ENCODE results near the gene NEK7. TPM values are rescaled to one million over a fixed set of nuclear protein-coding genes. Genes with fewer than 3 reads are reported as not detected.
"Not testable (repeated sequence)": the region's sequence is repeated elsewhere in the genome, so short reads cannot be mapped to it uniquely, and the experiment has no call there.

Gene NEK7
- total RNA-seq, 3 donors from 2014 or later: 82.3 to 187 (median 105) TPM

DNA sequence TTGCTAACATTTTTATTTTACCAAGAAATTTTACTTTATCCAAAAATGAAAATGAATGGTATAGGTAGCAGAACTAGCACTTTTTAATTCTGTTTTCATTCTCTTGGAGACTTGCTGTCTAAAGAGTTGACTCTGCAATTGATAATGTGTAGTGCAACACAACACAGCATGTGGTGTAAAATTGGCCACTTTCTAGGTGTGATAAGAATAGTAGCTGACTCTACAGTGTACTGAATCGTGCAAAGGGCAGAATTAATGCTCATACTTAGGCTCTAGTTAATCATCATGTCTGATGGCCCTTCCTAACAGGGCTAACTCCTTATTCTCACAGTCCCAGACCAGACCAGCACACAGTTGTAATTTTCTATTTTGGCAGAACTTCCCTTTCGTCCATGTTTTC is 140.5 kb downstream of the NEK7 start:
- no peaks in the 10 kb centered on the region for H3K9me3 ChIP-seq
- no peak for DNase-seq (ENCODE audit: low spot score in 2 of 2)
- TF ChIP-seq, protein P1, sequence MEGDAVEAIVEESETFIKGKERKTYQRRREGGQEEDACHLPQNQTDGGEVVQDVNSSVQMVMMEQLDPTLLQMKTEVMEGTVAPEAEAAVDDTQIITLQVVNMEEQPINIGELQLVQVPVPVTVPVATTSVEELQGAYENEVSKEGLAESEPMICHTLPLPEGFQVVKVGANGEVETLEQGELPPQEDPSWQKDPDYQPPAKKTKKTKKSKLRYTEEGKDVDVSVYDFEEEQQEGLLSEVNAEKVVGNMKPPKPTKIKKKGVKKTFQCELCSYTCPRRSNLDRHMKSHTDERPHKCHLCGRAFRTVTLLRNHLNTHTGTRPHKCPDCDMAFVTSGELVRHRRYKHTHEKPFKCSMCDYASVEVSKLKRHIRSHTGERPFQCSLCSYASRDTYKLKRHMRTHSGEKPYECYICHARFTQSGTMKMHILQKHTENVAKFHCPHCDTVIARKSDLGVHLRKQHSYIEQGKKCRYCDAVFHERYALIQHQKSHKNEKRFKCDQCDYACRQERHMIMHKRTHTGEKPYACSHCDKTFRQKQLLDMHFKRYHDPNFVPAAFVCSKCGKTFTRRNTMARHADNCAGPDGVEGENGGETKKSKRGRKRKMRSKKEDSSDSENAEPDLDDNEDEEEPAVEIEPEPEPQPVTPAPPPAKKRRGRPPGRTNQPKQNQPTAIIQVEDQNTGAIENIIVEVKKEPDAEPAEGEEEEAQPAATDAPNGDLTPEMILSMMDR (IDR thresholded peaks at IDR 0.05): no peak
- TF ChIP-seq POLR2AphosphoS5 (IDR thresholded peaks at IDR 0.05) (no peak), POLR2A (IDR thresholded peaks at IDR 0.05) (no peak)
- no peaks in the 10 kb centered on the region for H3K4me1 ChIP-seq
- no peaks in the 10 kb centered on the region for H3K27me3 ChIP-seq
- H3K4me3 ChIP-seq: no peak overlapping the region
- H3K36me3 ChIP-seq: no peaks in the 10 kb centered on the region
- intact Hi-C loops (cut with DNase I; ENCODE audit: low total_unique reads): no loop called here
- H3K27ac ChIP-seq: no peak overlapping the region

DNA sequence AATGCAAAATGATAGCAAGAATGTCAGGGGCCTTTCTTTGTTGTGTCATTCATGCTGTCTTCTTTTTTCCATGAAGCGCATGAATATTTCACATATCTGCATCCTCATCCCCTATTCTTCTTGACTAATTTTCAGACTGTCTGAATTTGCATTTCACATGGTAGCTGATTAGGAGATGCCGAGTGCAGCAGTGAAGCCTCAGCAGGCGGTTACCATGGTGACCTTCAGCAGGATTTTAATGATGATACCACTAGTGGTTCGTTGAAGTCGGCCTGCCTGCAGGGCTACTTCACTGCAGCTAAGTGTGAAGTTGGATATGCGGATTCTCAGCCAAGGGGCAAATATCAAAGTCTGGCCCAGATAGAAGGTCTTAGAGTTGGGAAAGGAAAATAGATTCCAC is 141.8 kb downstream of the NEK7 start:
- H3K4me3 ChIP-seq: no peak overlapping the region
- no peaks in the 10 kb centered on the region for H3K27me3 ChIP-seq
- intact Hi-C loops (cut with DNase I; ENCODE audit: low total_unique reads): no loop called here
- TF ChIP-seq POLR2AphosphoS5 (IDR thresholded peaks at IDR 0.05) (no peak), POLR2A (IDR thresholded peaks at IDR 0.05) (no peak)
- TF ChIP-seq, protein P1 (IDR thresholded peaks at IDR 0.05): no peak
- H3K27ac ChIP-seq: no peak overlapping the region
- no peaks in the 10 kb centered on the region for H3K9me3 ChIP-seq
- no peak for DNase-seq (ENCODE audit: low spot score in 2 of 2)
- no peaks in the 10 kb centered on the region for H3K4me1 ChIP-seq
- peaks cover under 1% of the 10 kb centered on the region for H3K36me3 ChIP-seq

DNA sequence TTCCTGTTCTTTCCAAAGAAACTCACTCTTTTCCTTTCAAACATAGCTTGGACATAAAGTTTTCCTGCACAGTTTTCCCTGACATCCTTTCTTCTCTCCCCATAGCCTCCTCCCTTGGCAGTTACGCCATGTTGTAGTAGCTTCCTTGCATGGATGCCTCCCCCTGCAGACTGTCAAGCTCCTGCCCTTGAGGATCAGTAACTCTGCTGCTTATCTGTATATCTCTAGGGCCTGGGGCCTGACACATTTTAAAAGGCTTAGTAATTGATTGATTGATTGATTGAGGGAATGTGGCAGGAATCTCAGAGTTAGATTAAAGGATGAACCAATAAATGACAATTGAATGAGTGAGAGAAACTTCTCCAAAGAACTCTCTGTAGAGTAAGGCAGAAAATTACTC is 143.7 kb downstream of the NEK7 start:
- Histone ChIP-seq H3K9me3 (no peaks in the 10 kb centered on the region), H3K4me3 (no peak overlapping the region), H3K4me1 (no peaks in the 10 kb centered on the region), H3K27me3 (no peaks in the 10 kb centered on the region), H3K36me3 (peaks cover 3% of the 10 kb centered on the region), H3K27ac (no peak overlapping the region)
- TF ChIP-seq POLR2AphosphoS5 (IDR thresholded peaks at IDR 0.05): no peak
- TF ChIP-seq, protein P1 (IDR thresholded peaks at IDR 0.05): no peak
- no peak for TF ChIP-seq POLR2A (IDR thresholded peaks at IDR 0.05)
- DNase-seq (ENCODE audit: low spot score in 2 of 2): no peak
- intact Hi-C loops (cut with DNase I; ENCODE audit: low total_unique reads): no loop called here

DNA sequence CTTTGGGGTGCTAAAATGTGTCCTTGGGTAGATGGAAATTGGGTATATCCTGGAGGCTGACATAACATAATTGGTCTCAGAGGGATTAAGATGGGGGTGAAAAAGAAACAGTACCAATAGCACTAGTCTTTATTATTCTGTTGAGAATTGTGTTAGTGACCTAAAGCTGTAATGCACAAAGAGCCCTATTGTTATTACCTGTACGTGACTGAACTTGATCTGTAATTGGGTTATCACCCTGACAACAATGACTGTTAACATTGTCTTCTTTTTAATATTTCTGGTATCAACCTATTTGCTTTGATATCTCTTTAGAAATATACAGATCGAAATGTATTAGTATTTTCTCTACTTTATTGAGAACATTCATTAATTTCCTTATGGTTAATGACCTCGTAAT is 147.6 kb downstream of the NEK7 start:
- DNase-seq (ENCODE audit: low spot score in 2 of 2): no peak
- Histone ChIP-seq H3K9me3 (no peaks in the 10 kb centered on the region), H3K36me3 (peaks cover 3% of the 10 kb centered on the region), H3K4me3 (no peak overlapping the region), H3K4me1 (no peaks in the 10 kb centered on the region), H3K27me3 (no peaks in the 10 kb centered on the region), H3K27ac (no peak overlapping the region)
- TF ChIP-seq, protein P1 (IDR thresholded peaks at IDR 0.05): no peak
- TF ChIP-seq POLR2AphosphoS5 (IDR thresholded peaks at IDR 0.05) (no peak), POLR2A (IDR thresholded peaks at IDR 0.05) (no peak)
- intact Hi-C loops (cut with DNase I; ENCODE audit: low total_unique reads): no loop called here

DNA sequence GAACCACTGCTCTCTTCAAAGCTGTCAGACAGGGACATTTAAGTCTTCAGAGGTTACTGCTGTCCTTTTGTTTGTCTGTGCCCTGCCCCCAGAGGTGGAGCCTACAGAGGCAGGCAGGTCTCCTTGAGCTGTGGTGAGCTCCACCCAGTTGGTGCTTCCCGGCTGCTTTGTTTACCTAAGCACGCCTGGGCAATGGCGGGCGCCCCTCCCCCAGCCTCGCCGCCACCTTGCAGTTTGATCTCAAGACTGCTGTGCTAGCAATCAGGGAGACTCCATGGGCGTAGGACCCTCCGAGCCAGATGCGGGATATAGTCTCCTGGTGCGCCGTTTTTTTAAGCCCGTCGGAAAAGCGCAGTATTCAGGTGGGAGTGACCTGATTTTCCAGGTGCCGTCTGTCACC is 158.0 kb downstream of the NEK7 start:
- H3K9me3 ChIP-seq; H3K4me3 ChIP-seq; H3K36me3 ChIP-seq; H3K27ac ChIP-seq; H3K27me3 ChIP-seq; intact Hi-C loops (cut with DNase I; ENCODE audit: low total_unique reads); DNase-seq (ENCODE audit: low spot score in 2 of 2); H3K4me1 ChIP-seq: not testable (repeated sequence)

DNA sequence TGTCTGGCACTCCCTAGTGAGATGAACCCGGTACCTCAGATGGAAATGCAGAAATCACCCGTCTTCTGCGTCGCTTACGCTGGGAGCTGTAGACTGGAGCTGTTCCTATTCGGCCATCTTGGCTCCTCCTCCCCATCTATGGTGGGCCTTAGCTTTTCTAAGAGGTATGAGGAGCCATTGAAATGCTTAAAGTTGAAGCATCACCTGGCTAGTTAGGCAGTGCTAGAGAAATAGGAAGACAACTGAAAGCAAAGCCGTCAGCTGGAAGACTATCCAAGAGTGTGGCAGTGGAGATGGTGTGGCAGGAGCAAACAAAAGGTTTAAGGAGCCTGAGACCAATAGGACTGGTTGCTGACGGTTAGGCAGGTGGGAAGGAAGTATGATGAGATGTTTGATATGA is 158.5 kb downstream of the NEK7 start:
- H3K4me1 ChIP-seq; H3K36me3 ChIP-seq; H3K27me3 ChIP-seq; DNase-seq (ENCODE audit: low spot score in 2 of 2); intact Hi-C loops (cut with DNase I; ENCODE audit: low total_unique reads); H3K27ac ChIP-seq; H3K4me3 ChIP-seq; H3K9me3 ChIP-seq: not testable (repeated sequence)
